HG02642 (cell line): Measurements from ENCODE around the gene ZNF100.
"Not testable (repeated sequence)": the region's sequence is repeated elsewhere in the genome, so short reads cannot be mapped to it uniquely, and the experiment has no call there.

Source experiments
- ATAC-seq: cut with Tn5 transposase; IDR thresholded peaks from one replicate; pipeline ENCODE4 v1.9.1; 2021; ENCODE audit warnings: mild to moderate bottlenecking; ENCODE audit not compliant: unreplicated experiment, poor library complexity

ZNF100 gene

DNA sequence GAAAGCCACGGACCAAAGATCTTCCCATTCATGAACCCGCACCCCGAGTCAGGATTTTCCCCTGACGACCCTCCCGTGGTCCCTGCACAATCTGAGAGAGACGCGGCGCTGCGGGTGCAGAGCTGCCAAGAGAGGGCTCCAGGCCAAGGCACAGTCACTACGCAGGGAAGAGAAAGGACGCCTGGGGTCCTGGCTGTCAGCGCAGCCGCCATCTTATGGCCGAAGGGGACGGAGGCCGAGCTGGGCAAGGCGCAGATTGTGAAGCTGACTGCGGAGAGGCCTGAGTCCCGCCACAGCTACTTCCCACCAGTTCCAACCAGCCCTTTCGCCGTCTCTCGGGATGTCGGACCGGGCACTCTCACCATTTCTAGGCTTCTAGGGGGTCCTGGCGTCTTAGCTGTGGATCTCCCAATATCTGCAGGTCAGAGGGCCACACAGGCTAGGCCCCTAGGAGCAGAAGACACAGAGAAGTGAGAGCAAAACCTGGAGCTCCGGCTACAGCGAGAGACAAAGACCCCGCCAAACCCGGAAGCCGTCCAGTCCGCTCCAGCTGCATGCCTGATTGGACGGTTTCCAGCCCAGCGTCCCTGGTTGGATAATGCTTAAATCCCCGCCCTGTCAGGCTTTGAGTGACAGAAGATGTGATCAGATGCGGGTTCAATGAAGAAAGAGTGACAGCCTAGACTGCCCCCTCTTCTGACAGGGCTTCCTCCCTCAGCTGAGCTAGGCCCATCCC, at the start of gene ZNF100:
Gene ZNF100, minus strand, starts transcription at position 515 of the 736 bp plus-strand sequence. Its CDS starts 150 bp downstream, at position 365.
- peak; percentile 97 for ATAC-seq

DNA sequence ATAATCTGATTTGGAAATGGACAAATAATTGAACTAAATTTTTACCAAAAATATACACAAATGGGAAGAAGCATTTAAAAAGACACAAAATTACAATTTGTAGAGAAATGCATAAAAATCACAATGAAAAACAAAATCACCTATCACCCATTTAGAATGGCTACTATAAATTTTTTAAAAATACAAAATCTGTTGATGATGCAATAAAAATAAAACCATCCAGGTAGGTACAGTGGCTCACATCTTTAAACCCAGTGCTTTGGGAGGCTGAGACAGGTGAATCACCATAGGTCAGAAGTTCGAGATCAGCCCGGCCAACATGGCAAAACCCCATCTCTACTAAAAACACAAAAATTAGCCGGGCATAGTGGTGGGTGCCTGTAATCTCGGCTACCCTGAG, 45.1 kb upstream of the ZNF100 start:
- no peak for ATAC-seq

DNA sequence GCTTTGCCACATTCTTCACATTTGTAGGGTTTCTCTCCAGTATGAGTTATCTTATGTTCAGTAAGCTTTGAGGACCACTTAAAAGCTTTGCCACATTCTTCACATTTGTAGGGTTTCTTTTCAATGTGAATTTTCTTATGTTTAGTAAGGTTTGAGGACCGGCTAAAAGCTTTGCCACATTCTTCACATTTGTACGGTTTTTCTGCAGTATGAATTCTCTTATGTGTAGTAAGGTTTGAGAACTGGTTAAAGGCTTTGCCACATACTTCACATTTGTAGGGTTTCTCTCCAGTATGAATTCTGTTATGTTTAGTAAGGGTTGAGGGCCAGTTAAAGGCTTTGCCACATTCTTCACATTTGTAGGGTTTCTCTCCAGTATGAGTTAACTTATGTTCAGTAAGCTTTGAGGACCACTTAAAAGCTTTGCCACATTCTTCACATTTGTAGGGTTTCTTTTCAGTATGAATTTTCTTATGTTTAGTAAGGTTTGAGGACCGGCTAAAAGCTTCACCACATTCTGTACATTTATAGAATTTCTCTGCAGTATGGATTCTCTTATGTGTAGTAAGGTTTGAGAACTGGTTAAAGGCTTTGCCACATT, 41.1 kb upstream of the ZNF100 start:
- not testable (repeated sequence) for ATAC-seq

DNA sequence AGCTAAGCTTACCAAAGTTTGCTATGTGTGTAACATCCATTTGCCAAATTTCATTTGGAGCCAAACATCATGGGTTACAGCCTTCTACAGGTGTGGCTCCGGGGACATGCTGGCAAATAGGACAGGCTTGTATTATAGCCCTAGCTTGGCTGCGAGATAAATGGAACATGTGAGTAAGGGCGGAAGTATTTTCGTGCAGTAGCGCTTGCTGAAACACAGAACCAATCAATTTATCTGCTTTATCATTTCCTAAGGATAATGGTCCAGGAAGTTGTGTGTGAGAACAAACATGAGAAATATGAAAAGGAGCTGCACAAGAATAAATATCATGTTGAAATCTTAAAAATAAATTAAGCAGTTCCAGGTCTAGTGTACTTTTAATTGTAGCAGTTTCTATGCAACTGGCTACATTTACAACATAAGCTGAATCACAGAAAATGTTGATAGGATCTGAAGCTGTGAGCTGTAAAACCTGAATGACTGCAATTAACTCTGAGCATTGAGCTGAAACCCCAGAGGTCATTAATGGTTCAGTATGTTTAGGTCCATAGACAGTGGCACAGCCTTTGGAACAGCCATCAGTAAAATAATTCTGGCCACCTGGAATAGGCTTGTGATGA, 22.2 kb upstream of the ZNF100 start:
- ATAC-seq = no peak

DNA sequence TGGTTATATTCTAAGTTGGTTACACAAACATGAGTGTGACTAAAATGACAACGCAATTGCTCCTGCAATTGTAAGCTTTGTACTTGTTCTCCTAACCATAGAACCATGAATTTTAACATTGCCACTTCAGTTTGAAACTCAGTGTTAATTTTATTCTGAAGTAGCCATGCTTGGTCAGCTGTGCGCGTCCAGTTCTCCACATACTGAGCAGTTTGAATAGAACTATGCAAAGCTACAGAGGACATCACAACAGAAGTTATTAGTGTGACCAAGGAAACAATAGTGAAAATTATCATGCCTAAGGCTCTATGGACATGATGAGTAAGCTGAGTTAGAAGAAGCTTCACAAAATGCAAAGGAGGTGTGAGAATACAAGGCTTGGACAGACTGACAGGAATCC, 19.6 kb upstream of the ZNF100 start:
- ATAC-seq = no peak

DNA sequence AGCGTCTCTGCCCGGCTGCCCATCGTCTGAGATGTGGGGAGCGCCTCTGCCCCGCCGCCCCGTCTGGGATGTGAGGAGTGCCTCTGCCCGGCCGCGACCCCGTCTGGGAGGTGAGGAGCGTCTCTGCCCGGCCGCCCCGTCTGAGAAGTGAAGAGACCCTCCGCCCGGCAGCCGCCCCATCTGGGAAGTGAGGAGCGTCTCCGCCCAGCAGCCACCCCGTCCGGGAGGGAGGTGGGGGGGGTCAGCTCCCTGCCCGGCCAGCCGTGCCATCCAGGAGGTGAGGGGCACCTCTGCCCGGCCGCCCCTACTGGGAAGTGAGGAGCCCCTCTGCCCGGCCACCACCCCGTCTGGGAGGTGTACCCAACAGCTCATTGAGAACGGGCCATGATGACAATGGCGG, 8.4 kb upstream of the ZNF100 start:
- not testable (repeated sequence) for ATAC-seq

DNA sequence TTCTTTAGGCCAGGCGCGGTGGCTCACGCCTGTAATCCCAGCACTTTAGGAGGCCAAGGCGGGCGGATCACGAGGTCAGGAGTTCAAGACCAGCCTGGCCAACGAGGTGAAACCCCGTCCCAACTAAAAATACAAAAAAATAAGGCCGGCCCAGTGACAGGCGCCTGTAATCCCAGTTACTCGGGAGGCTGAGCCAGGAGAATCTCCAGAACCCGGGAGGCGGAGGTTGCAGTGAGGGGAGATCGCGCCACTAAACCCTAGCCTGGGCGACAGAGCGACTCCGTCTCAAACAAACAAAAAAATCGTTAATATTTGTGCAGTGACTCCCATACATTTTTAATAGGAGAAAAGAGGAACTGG, 694 bp downstream of the ZNF100 start:
- peak; percentile 5 for ATAC-seq

DNA sequence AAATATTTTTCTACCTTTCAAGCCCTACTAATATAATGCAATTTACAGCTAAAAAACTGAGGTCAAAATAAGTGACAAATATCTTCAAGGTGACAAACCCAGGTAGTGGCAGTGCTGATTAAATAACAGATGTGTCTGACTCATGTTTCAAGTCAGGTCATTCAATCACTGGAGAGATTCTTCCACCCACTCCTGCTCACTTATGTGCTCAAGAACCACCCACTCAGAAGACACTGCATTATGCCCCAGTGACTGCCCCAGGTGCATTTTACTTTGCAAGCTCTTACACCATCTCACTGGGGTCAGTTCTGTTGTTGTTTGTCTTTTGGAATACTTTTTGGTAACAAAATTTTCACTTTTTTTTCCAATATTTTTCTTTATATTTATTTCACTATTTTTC, 2.2 kb downstream of the ZNF100 start:
- ATAC-seq = no peak

DNA sequence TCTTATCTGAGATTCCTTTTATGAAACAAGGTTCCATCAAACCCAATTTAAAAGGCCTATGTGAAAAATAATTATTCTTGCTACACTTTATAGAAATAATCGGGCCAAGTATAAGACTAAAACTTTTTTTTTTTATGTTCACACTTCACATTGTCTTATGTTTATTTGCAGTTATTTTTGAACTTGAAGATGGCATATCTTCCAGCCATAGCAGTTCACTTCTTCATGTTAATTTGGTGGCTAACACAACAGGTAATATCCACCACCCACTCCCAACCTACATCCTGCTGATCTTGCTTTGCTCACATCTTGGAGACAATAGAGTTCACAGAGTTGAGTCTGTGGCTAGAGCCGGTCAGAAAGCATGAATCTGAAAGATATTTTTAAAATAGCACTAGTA, 5.8 kb downstream of the ZNF100 start:
- ATAC-seq = not testable (repeated sequence)

DNA sequence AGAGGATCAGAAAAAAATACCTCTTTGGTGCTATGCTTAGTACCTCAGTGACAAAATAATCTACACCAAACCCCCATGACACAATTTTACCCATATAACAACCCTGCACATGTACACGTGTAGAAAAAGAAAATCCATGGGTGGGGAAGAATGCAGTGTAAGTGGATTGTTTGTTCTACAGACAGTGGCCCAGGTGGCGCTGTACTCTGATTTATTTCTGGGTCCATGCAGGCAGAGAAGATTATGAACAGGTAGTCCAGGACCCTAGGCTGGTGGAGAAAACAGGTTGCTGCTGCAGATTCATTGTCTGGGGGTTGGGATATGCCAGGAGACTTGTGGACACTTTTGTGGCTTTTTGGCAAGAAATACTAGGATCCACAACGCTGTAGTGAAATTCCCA, 9.1 kb downstream of the ZNF100 start:
- ATAC-seq = no peak

DNA sequence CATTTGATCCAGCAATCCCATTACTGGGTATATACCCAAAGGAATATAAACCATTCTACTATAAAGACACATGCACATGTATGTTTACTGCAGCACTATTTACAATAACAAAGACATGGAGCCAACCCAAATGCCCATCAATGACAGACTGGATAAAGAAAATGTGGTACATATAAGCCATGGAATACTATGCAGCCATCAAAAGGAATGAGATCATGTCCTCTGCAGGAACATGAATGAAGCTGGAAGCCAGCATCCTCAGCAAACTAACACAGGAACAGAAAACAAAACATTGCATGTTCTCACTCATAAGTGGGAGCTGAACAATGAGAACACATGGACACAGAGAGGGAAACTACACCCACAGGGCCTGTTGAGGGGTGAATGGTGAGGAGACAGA, 11.8 kb downstream of the ZNF100 start:
- ATAC-seq = not testable (repeated sequence)

DNA sequence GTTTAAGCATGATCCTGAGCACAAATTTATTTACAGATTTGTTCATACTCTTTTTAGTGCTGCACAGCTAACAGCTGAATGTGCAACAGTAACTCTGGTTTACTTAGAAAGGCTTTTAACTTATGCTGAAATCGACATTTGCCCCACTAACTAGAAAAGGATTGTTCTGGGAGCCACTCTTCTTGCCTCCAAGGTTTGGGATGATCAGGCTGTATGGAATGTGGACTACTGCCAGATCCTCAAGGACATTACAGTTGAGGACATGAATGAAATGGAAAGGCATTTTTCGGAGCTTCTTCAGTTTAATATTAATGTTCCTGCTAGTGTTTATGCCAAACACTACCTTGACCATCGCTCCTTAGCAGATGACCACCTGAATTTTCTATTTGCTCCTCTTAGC, 16.0 kb downstream of the ZNF100 start:
- no peak for ATAC-seq

DNA sequence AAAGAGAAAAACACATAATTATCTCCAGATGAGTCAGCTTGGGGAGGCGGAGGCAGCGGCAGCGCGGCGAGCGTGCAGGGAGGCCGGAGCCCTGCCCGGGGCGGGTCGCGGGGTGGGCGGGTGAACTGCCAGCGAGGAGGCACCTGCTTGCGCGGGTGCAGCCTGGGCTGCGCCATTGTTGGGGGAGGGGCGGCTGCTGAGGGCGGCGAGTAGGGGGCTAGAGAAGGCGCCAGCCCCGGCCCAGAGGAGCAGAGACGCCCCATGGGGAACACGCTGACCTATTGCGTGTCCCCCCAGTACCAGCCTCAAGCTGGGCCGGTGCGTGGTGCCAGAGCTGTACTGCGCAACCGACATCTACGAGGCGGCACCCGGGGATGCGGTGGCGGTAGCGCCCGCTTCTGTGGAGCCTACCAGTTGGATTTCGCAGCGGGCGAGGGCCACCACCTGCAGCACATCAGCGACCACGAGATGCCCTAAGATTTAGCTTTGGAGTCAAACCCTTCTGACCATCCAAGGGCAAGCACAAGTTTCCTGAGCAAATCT, 16.7 kb downstream of the ZNF100 start:
- ATAC-seq = no peak

DNA sequence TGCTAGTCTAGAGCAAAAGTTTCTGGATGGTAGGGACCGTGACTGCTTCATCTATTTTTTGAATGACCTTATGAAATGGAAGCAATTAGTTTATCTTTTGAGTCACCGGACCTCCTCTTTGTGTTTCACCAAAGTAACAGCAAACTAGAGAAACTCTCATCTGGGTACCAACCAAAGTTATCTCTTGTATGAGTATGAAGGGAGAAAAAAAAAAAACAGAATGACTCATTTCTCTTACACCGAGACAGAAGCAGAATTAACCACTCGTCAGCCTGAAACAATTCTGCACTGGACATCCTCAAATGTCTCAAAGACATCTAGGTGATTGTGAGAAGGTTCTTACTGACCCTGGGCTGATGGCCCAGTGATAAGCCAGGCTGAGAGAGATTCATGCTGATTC, 18.3 kb downstream of the ZNF100 start:
- ATAC-seq = no peak

DNA sequence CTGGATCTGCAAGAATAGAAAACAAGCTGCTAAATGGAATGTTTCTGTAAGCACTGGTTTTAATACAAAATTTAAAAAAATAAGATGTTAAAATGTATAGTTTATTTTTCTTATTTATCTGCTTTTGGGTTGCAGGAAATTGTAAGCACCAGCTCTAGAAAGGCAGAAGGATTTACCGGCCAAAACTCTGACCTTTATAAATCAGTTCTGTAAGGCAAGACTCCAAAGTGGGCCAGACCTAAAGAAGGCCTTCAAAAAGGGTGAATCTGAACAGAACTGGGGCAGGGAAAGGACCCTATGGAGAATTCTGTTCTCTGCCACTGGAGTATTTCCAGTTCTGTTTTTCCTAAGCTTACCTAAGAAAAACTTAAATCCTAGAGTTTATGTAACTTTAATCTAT, 19.3 kb downstream of the ZNF100 start:
- no peak for ATAC-seq

DNA sequence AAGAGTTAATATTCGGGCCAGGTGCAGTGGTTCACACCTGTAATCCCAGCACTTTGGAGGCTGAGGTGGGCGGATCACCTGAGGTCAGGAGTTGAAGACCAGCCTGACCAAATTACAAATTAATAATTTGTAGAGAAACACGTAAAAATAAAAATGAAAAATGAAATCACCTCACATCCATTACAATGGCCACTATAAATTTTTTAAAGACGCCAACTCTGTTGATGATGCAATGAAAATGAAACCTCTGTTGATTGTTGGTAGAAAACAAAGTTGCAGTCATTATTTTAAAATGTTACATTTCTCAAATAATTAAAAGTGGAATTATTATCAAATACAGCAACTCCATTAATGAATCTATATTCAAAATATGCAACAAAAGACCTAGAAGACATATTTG, 26.8 kb downstream of the ZNF100 start:
- no peak for ATAC-seq

DNA sequence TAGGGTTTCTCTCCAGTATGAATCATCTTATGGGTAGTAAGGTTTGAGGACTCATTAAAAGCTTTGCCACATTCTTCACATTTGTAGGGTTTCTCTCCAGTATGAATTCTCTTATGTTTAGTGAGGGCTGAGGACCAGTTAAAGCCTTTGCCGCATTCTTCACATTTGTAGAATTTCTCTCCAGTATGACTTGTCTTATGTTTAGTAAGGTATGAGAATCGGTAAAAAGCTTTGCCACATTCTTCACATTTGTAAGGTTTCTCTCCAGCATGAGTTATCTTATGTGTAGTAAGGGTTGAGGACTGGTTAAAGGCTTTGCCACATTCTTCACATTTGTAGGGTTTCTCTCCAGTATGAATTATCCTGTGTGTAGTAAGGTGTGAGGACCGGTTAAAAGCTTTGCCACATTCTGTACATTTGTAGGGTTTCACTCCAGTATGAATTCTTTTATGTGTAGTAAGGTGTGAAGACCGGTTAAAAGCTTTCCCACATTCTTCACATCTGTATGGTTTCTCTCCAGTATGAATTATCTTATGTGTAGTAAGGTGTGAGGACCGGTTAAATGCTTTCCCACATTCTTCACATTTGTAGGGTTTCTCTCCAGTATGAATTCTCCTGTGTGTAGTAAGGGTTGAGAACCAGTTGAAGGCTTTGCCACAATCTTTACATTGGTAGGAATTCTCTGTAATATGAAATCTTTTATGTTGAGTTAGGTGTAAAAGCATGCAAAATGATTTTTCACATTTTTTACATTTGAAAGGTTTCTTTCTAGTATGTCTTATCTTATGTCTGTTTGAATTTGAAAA, 40.2 kb downstream of the ZNF100 start:
- not testable (repeated sequence) for ATAC-seq

DNA sequence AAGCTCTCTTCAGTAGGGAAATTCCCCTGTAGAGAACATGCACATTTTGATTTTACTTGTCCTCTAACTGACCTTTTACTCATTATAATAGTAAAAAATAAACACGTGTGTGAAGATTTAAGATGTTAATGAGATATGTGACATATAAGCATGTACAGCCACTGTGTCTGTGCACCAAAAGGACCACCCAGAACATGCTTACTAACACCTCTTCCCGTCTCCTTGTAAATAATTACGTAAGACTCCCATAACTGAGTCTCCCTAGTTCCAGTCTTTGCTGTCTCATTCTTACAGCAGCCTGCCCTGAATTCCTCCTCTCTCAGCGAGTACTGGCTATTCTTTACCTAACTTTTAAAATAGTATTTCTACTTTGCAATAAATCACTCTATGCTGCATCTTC, 53.6 kb downstream of the ZNF100 start:
- no peak for ATAC-seq

DNA sequence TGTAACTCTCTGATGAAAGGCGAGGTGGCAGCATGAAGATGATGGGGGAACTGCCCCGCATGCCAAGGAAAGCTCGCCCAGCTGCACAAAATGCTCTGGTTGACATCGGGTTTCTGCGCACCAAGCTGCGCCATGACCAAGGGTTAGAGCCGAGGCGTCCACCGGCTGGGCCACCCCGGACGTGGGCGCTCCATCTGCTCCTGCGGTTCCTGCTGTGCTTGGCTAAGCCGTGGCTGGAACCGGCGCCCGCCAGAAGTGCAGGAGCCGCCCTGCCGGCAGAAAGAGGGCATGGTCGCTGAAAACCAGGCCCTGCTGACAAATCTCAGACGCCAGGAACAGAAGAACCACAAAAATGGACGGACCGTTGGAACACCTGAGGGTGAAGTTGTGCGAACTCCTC, 57.9 kb downstream of the ZNF100 start:
- no peak for ATAC-seq

DNA sequence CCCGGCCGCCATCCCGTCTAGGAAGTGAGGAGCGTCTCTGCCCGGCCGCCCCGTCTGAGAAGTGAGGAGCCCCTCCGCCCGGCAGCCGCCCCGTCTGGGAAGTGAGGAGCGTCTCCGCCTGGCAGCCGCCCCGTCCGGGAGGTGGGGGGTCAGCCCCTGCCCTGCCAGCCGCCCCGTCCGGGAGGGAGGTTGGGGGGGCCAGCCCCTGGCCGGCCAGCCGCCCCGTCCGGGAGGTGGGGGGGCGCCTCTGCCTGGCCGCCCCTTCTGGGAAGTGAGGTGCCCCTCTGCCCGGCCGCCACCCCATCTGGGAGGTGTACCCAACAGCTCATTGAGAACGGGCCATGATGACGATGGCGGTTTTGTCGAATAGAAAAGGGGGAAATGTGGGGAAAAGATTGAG, 59.5 kb downstream of the ZNF100 start:
- ATAC-seq = not testable (repeated sequence)

DNA sequence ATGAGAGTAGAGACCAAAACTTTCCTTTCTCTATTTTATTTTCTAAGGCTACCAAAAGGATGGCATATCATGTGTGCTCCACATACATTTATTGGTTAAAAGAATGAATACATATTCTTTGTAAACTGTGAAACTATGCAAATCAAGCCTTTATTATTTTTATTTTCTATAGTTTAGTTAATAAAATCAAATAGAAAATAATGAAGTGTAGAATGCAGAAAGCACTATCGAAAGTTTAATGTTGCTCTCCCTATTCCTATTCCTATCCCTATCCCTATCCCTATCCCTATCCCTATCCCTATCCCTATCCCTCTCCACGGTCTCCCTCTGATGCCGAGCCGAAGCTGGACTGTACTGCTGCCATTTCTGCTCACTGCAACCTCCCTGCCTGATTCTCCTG, 60.3 kb downstream of the ZNF100 start:
- ATAC-seq = no peak
